IMR-90 (cell line): Measurements from ENCODE around the gene CYP24A1. TPM values are rescaled to one million over a fixed set of nuclear protein-coding genes. Genes with fewer than 3 reads are reported as not detected.

Source experiments
- ATAC-seq: fragments of 200-7000 bp; cut with Tn5 transposase; 2 replicates; pipeline ENCODE4 v1.9.1; 2020; ENCODE audit warnings: low read depth, mild to moderate bottlenecking, moderate library complexity
- BruUV-seq: library from RNA; stranded (reverse); fragments of 400-500 nt; replicated peaks from 2 replicates; lab custom pipeline; 2021; lab: Mats Ljungman, UMichigan
- CTCF ChIA-PET: fragments of 300-600 bp; formaldehyde crosslinking; extraction: SDS; loops from one replicate; lab custom pipeline; 2021; ENCODE audit warnings: antibody characterized with exemption; lab: Yijun Ruan, JAX
- POLR2A ChIA-PET: fragments of 300-600 bp; sonication (Branson Sonifier 250); formaldehyde crosslinking; loops from one replicate; lab custom pipeline; 2022; ENCODE audit warnings: antibody characterized with exemption; ENCODE audit not compliant: unreplicated experiment; lab: Charles Lee
- DNase-seq: peaks from one replicate; pipeline ENCODE4 v3.0.0; 2013
- H2AFZ ChIP-seq: replicated peaks from 2 replicates; pipeline ENCODE3; 2013; ENCODE audit warnings: low read length, mild to moderate bottlenecking; ENCODE audit not compliant: poor library complexity
- H2AK5ac ChIP-seq: 2 replicates; pipeline ENCODE4 v1.6.1; 2013; ENCODE audit warnings: low read depth, low read length, inconsistent platforms
- H2AK9ac ChIP-seq: replicated peaks from 2 replicates; pipeline ENCODE3; 2013; ENCODE audit warnings: mild to moderate bottlenecking, low read depth, low read length, moderate library complexity; ENCODE audit not compliant: poor library complexity
- H2BK120ac ChIP-seq: 2 replicates; pipeline ENCODE4 v1.6.1; 2013; ENCODE audit warnings: low read depth, low read length, inconsistent platforms
- H2BK15ac ChIP-seq: 3 replicates; pipeline ENCODE4 v1.6.1; 2013; ENCODE audit warnings: low read depth, low read length, inconsistent platforms
- H2BK20ac ChIP-seq: 2 replicates; pipeline ENCODE4 v1.6.1; 2013; ENCODE audit warnings: low read depth, mild to moderate bottlenecking, inconsistent platforms, low read length, moderate library complexity
- H2BK5ac ChIP-seq: 2 replicates; pipeline ENCODE4 v1.6.1; 2013; ENCODE audit warnings: mild to moderate bottlenecking, low read depth, low read length, inconsistent platforms; ENCODE audit not compliant: poor library complexity, severe bottlenecking
- H3K14ac ChIP-seq: replicated peaks from 2 replicates; pipeline ENCODE4 v1.6.1; 2013; ENCODE audit warnings: low read depth, low read length, inconsistent platforms
- H3K18ac ChIP-seq: 2 replicates; pipeline ENCODE4 v1.6.1; 2013; ENCODE audit warnings: low read depth, low read length, control low read depth
- H3K23ac ChIP-seq: 2 replicates; pipeline ENCODE4 v1.6.1; 2013; ENCODE audit warnings: low read depth, low read length, inconsistent platforms
- H3K27ac ChIP-seq: 2 replicates; pipeline ENCODE4 v1.5.1; 2013; ENCODE audit warnings: mild to moderate bottlenecking, control low read depth, low read length; ENCODE audit not compliant: insufficient read depth
- H3K27me3 ChIP-seq: 2 replicates; pipeline ENCODE4 v1.6.1; 2013; ENCODE audit warnings: low read length; ENCODE audit not compliant: control insufficient read depth, insufficient read depth
- H3K36me3 ChIP-seq: 2 replicates; pipeline ENCODE4 v1.6.1; 2013; ENCODE audit warnings: low read length, mixed read lengths; ENCODE audit not compliant: control insufficient read depth, insufficient read depth
- H3K4ac ChIP-seq: 2 replicates; pipeline ENCODE4 v1.6.1; 2013; ENCODE audit warnings: low read depth, low read length, inconsistent platforms
- H3K4me1 ChIP-seq: 2 replicates; pipeline ENCODE4 v1.6.1; 2013; ENCODE audit warnings: low read length, mixed read lengths; ENCODE audit not compliant: control insufficient read depth, insufficient read depth
- H3K4me2 ChIP-seq: 2 replicates; pipeline ENCODE4 v1.6.1; 2013; ENCODE audit warnings: low read depth, mild to moderate bottlenecking, control low read depth, low read length, moderate library complexity
- H3K4me3 ChIP-seq: 2 replicates; pipeline ENCODE4 v1.5.1; 2013; ENCODE audit warnings: low read depth, mild to moderate bottlenecking, control low read depth, low read length, moderate library complexity; ENCODE audit not compliant: insufficient read depth
- H3K56ac ChIP-seq: 2 replicates; pipeline ENCODE4 v1.6.1; 2013; ENCODE audit warnings: low read length, inconsistent platforms; ENCODE audit not compliant: insufficient read depth; ENCODE audit errors: extremely low read depth
- H3K79me1 ChIP-seq, 2 experiments: 2 replicates each; pipeline ENCODE4 v1.6.1; 2013; ENCODE audit warnings: low read length in 2 of 2, inconsistent platforms in 1 of 2, low read depth in 1 of 2
- H3K9ac ChIP-seq: 2 replicates; pipeline ENCODE4 v1.6.1; 2013; ENCODE audit warnings: low read depth, low read length, control low read depth
- H3K9me1 ChIP-seq: 2 replicates; pipeline ENCODE4 v1.6.1; 2013; ENCODE audit warnings: low read length, inconsistent platforms; ENCODE audit not compliant: insufficient read depth
- H3K9me3 ChIP-seq: 2 replicates; pipeline ENCODE4 v1.6.1; 2013; ENCODE audit warnings: low read length; ENCODE audit not compliant: control insufficient read depth, insufficient read depth
- H4K20me1 ChIP-seq: 2 replicates; pipeline ENCODE4 v1.6.1; 2013; ENCODE audit warnings: low read length, inconsistent platforms; ENCODE audit not compliant: insufficient read depth
- H4K5ac ChIP-seq: 2 replicates; pipeline ENCODE4 v1.6.1; 2013; ENCODE audit warnings: mild to moderate bottlenecking, low read depth, low read length, control low read depth
- H4K8ac ChIP-seq, 2 experiments: 2 replicates each; pipeline ENCODE4 v1.6.1; 2013; ENCODE audit warnings: low read depth in 2 of 2, low read length in 2 of 2, control low read depth in 1 of 2, inconsistent platforms in 1 of 2
- H4K91ac ChIP-seq: 2 replicates; pipeline ENCODE4 v1.6.1; 2013; ENCODE audit warnings: low read depth, low read length, inconsistent platforms; ENCODE audit not compliant: insufficient read depth
- BHLHE40 ChIP-seq: fragments of 150-350 bp; IDR thresholded peaks from 2 replicates; pipeline ENCODE4 v1.6.1; 2016; ENCODE audit warnings: mild to moderate bottlenecking, low read depth, low read length
- CEBPB ChIP-seq: IDR thresholded peaks from 2 replicates; pipeline ENCODE4 v1.6.1; 2012; ENCODE audit warnings: low read depth, low read length, improper control_type of control experiment
- CTCF ChIP-seq: conservative IDR thresholded peaks from 2 replicates; pipeline ENCODE4 v1.5.1; 2012; ENCODE audit warnings: mild to moderate bottlenecking, low read depth, low read length, improper control_type of control experiment
- MAFK ChIP-seq: IDR thresholded peaks from 2 replicates; pipeline ENCODE4 v1.6.1; 2012; ENCODE audit warnings: low read depth, low read length, improper control_type of control experiment
- MAZ ChIP-seq: IDR thresholded peaks from 2 replicates; pipeline ENCODE4 v1.6.1; 2012; ENCODE audit warnings: low read depth, mild to moderate bottlenecking, low read length, improper control_type of control experiment, moderate library complexity, borderline replicate concordance
- MXI1 ChIP-seq: IDR thresholded peaks from 2 replicates; pipeline ENCODE4 v1.6.1; 2012; ENCODE audit warnings: low read depth, mild to moderate bottlenecking, low read length, moderate library complexity, borderline replicate concordance
- POLR2A ChIP-seq: IDR thresholded peaks from 2 replicates; pipeline ENCODE4 v1.6.1; 2012; ENCODE audit warnings: mild to moderate bottlenecking, low read depth, low read length
- RAD21 ChIP-seq: IDR thresholded peaks from 2 replicates; pipeline ENCODE4 v1.6.1; 2012; ENCODE audit warnings: low read length, improper control_type of control experiment
- SMC3 ChIP-seq: fragments of 150-350 bp; IDR thresholded peaks from 2 replicates; pipeline ENCODE4 v1.6.1; 2016; ENCODE audit warnings: low read depth, mild to moderate bottlenecking, antibody characterized with exemption, low read length, moderate library complexity
- WGBS, 2 experiments: methylation state at CpG; one replicate each; pipeline versions ENCODE4 v1.1.5 to v1.1.7; 2013; ENCODE audit warnings: missing lambda C conversion rate in 2 of 2; ENCODE audit not compliant: insufficient read length in 1 of 2; ENCODE audit errors: extremely low coverage in 2 of 2; 5-methylcytosine and 5-hydroxymethylcytosine counted together
- dilution Hi-C: fragments of 300-500 bp; cut with HindIII; formaldehyde crosslinking; loops from one replicate; pipeline ENCODE4 v1.14.3; 2018; ENCODE audit warnings: low sequenced_read_pairs; ENCODE audit not compliant: unreplicated experiment
- in situ Hi-C: fragments of 300-500 bp; cut with MboI; formaldehyde crosslinking; loops from 3 replicates; pipeline ENCODE4 v1.14.3; 2019; ENCODE audit warnings: low sequenced_read_pairs, inconsistent platforms, mixed read lengths
- intact Hi-C: fragments of 100-400 bp; cut with micrococcal nuclease; formaldehyde crosslinking; loops from 2 replicates; pipeline ENCODE4 v1.10.0; 2022
- polyA plus RNA-seq, 3 experiments: library from polyadenylated mRNA; depleted of rRNA; stranded (reverse); fragments of >200 nt; gene quantifications; 2 replicates each; pipeline ENCODE4 v1.2.3, GENCODE V29; 2012; ENCODE audit warnings: low replicate concordance in 1 of 3
- total RNA-seq: library from RNA; depleted of rRNA; stranded (reverse); fragments of >200 nt; gene quantifications from 2 replicates; pipeline ENCODE4 v1.2.3, GENCODE V29; 2012

Gene CYP24A1
- total and polyA plus RNA-seq, 2 of the 4 experiments (the other 2 are of a cell fraction): not detected

- peaks cover 43% of the 10 kb centered on the region for H3K27me3 ChIP-seq
- CTCF ChIA-PET: no interaction called here
- H3K9me3 ChIP-seq: no peaks in the 10 kb centered on the region
- ATAC-seq (no peak), DNase-seq (no peak)
- WGBS, 2 experiments: 73% methylated on average over 3 of the region's 9 CpGs; no CpG with 5 or more reads in 1 of the 2 experiments
- H4K20me1 ChIP-seq: no peaks in the 10 kb centered on the region
- no peak overlapping the region for H2BK120ac ChIP-seq
- H3K4ac ChIP-seq: no peak overlapping the region
- no peak overlapping the region for H4K91ac ChIP-seq
- no peaks in the 10 kb centered on the region for H3K9me1 ChIP-seq
- H2AFZ ChIP-seq: no peak overlapping the region
- no peak overlapping the region for H2BK20ac ChIP-seq
- H3K23ac ChIP-seq: no peak overlapping the region
- intact Hi-C loops (no loop called here), in situ Hi-C loops (no loop called here), dilution Hi-C loops (no loop called here)
- TF ChIP-seq MXI1 (no peak), POLR2A (no peak), CTCF (no peak), RAD21 (no peak), MAZ (no peak), MAFK (no peak), BHLHE40 (no peak), CEBPB (no peak), SMC3 (no peak)
- no peak overlapping the region for H3K14ac ChIP-seq
- H3K18ac ChIP-seq: no peak overlapping the region
- no peak overlapping the region for H3K56ac ChIP-seq
- no peaks in the 10 kb centered on the region for H3K36me3 ChIP-seq
- no peaks in the 10 kb centered on the region for H3K79me1 ChIP-seq
- BruUV-seq: no TSS peak
- no peak overlapping the region for H3K27ac ChIP-seq
- POLR2A ChIA-PET: no interaction called here
- no peak overlapping the region for H4K5ac ChIP-seq
- H2AK5ac ChIP-seq: no peak overlapping the region
- no peak overlapping the region for H2BK15ac ChIP-seq
- no peak overlapping the region for H3K9ac ChIP-seq
- H3K4me1 ChIP-seq: no peaks in the 10 kb centered on the region
- no peak overlapping the region for H3K4me2 ChIP-seq
- no peak overlapping the region for H2BK5ac ChIP-seq
- no peak overlapping the region for H4K8ac ChIP-seq
- H3K4me3 ChIP-seq: no peak overlapping the region
- H2AK9ac ChIP-seq: no peak overlapping the region
These were observed 12.6 kb downstream of the CYP24A1 start for GRCh38 chr20:54161008-54161820.
